Measurements from ENCODE around the gene CFAP46.

Gene CFAP46

GRCh38 chr10:132912713-132913558, 29.4 kb downstream of the CFAP46 start:
- TF ChIP-seq ZFP3 (CRISPR knock-in tag; IDR thresholded peaks at IDR 0.05) (no peak), ZNF565 (CRISPR knock-in tag; conservative IDR thresholded peaks at IDR 0.05; ENCODE audit: low read depth) (no peak), ZNF70 (CRISPR knock-in tag; IDR thresholded peaks at IDR 0.05) (no peak), ARNTL (CRISPR knock-in tag; IDR thresholded peaks at IDR 0.05; ENCODE audit: borderline replicate concordance, low read depth) (no peak), TSHZ2 (CRISPR knock-in tag; IDR thresholded peaks at IDR 0.05) (no peak), BACH2 (CRISPR knock-in tag; IDR thresholded peaks at IDR 0.05; ENCODE audit: borderline replicate concordance) (no peak)
- ATAC-seq, result no peak

- TF ChIP-seq CSRNP3 (CRISPR knock-in tag; IDR thresholded peaks at IDR 0.05) (no peak), SNAI2 (CRISPR knock-in tag; IDR thresholded peaks at IDR 0.05) (no peak), PPARA (CRISPR knock-in tag; IDR thresholded peaks at IDR 0.05; ENCODE audit: borderline replicate concordance) (no peak), RARB (CRISPR knock-in tag; IDR thresholded peaks at IDR 0.05) (no peak), ESRRG (CRISPR knock-in tag; IDR thresholded peaks at IDR 0.05) (no peak), POU6F1 (CRISPR knock-in tag; IDR thresholded peaks at IDR 0.05; ENCODE audit: borderline replicate concordance, low read depth) (no peak), TOX (CRISPR knock-in tag; IDR thresholded peaks at IDR 0.05; ENCODE audit: borderline replicate concordance) (no peak), PATZ1 (CRISPR knock-in tag; IDR thresholded peaks at IDR 0.05; ENCODE audit: borderline replicate concordance) (no peak), BACH2 (CRISPR knock-in tag; IDR thresholded peaks at IDR 0.05; ENCODE audit: borderline replicate concordance) (no peak), ZNF565 (CRISPR knock-in tag; conservative IDR thresholded peaks at IDR 0.05; ENCODE audit: low read depth) (no peak), OSR1 (CRISPR knock-in tag; IDR thresholded peaks at IDR 0.05) (no peak), ZNF8 (CRISPR knock-in tag; IDR thresholded peaks at IDR 0.05) (no peak), CREB5 (CRISPR knock-in tag; IDR thresholded peaks at IDR 0.05; ENCODE audit: low read depth) (no peak), ARNTL (CRISPR knock-in tag; IDR thresholded peaks at IDR 0.05; ENCODE audit: borderline replicate concordance, low read depth) (no peak), ZC3H10 (CRISPR knock-in tag; IDR thresholded peaks at IDR 0.05) (no peak), ZFP30 (CRISPR knock-in tag; IDR thresholded peaks at IDR 0.05) (no peak)
Measured at GRCh38 chr10:132912225-132912712, 30.1 kb downstream of the CFAP46 start.

GRCh38 chr10:132911786-132912097, 30.6 kb downstream of the CFAP46 start:
- ATAC-seq, result no peak
- TF ChIP-seq TOX (CRISPR knock-in tag; IDR thresholded peaks at IDR 0.05; ENCODE audit: borderline replicate concordance) (no peak), ZFP3 (CRISPR knock-in tag; IDR thresholded peaks at IDR 0.05) (no peak), CSRNP3 (CRISPR knock-in tag; IDR thresholded peaks at IDR 0.05) (no peak), CREB5 (CRISPR knock-in tag; IDR thresholded peaks at IDR 0.05; ENCODE audit: low read depth) (no peak), RARB (CRISPR knock-in tag; IDR thresholded peaks at IDR 0.05) (no peak), ZFP30 (CRISPR knock-in tag; IDR thresholded peaks at IDR 0.05) (no peak), CSDC2 (CRISPR knock-in tag; IDR thresholded peaks at IDR 0.05) (no peak), ZNF565 (CRISPR knock-in tag; conservative IDR thresholded peaks at IDR 0.05; ENCODE audit: low read depth) (no peak), ESRRG (CRISPR knock-in tag; IDR thresholded peaks at IDR 0.05) (no peak), ISL1 (CRISPR knock-in tag; IDR thresholded peaks at IDR 0.05) (no peak)

More at GRCh38 chr10:132912225-132912712, 30.1 kb downstream of the CFAP46 start:
- ATAC-seq, result no peak

All from SK-N-SH treated with all-trans-retinoic acid at 6 μM for 48 hours (cell line).